Endothelial cell (in vitro differentiated cells): ENCODE measurements around the gene FAM111B. TPM values are rescaled to one million over a fixed set of nuclear protein-coding genes. Genes with fewer than 3 reads are reported as not detected.

Experiments
- DNase-seq: peaks from one replicate; pipeline ENCODE4 v3.0.0; 2021; ENCODE audit warnings: low spot score
- H3K27ac Mint-ChIP-seq: one replicate; pipeline ENCODE4 v1.8.0; 2021; ENCODE audit warnings: mixed read lengths, inconsistent platforms; ENCODE audit not compliant: unreplicated experiment
- H3K27me3 Mint-ChIP-seq: one replicate; pipeline ENCODE4 v1.8.0; 2021; ENCODE audit warnings: mild to moderate bottlenecking, moderate library complexity, mixed read lengths, inconsistent platforms; ENCODE audit not compliant: unreplicated experiment
- H3K36me3 Mint-ChIP-seq: one replicate; pipeline ENCODE4 v1.8.0; 2021; ENCODE audit warnings: mild to moderate bottlenecking, low read depth, mixed read lengths, inconsistent platforms; ENCODE audit not compliant: unreplicated experiment
- H3K4me1 Mint-ChIP-seq: one replicate; pipeline ENCODE4 v1.8.0; 2021; ENCODE audit warnings: mild to moderate bottlenecking, mixed read lengths, inconsistent platforms; ENCODE audit not compliant: unreplicated experiment
- H3K4me3 Mint-ChIP-seq: one replicate; pipeline ENCODE4 v1.8.0; 2021; ENCODE audit warnings: mild to moderate bottlenecking, mixed read lengths, inconsistent platforms; ENCODE audit not compliant: unreplicated experiment
- H3K9me3 Mint-ChIP-seq: one replicate; pipeline ENCODE4 v1.8.0; 2021; ENCODE audit warnings: mixed read lengths, inconsistent platforms; ENCODE audit not compliant: unreplicated experiment
- total RNA-seq: library from RNA; stranded (reverse); fragmentation: NEBNext Ultra II Directional; extraction: Animal tissue kit (Norgen Biotek cat#: 25700); gene quantifications from one replicate; pipeline ENCODE4 v1.2.1, GENCODE V29; 2021; ENCODE audit not compliant: unreplicated experiment
- TF ChIP-seq, protein P1 (sequence below): fragments of 200-600 bp; sonication (generic); IDR thresholded peaks from one replicate; pipeline ENCODE4 v1.5.0; 2021; ENCODE audit warnings: antibody characterized with exemption; ENCODE audit not compliant: unreplicated experiment

The FAM111B gene
- total RNA-seq, 1 donor from 2014 or later: 3.4 TPM

DNA sequence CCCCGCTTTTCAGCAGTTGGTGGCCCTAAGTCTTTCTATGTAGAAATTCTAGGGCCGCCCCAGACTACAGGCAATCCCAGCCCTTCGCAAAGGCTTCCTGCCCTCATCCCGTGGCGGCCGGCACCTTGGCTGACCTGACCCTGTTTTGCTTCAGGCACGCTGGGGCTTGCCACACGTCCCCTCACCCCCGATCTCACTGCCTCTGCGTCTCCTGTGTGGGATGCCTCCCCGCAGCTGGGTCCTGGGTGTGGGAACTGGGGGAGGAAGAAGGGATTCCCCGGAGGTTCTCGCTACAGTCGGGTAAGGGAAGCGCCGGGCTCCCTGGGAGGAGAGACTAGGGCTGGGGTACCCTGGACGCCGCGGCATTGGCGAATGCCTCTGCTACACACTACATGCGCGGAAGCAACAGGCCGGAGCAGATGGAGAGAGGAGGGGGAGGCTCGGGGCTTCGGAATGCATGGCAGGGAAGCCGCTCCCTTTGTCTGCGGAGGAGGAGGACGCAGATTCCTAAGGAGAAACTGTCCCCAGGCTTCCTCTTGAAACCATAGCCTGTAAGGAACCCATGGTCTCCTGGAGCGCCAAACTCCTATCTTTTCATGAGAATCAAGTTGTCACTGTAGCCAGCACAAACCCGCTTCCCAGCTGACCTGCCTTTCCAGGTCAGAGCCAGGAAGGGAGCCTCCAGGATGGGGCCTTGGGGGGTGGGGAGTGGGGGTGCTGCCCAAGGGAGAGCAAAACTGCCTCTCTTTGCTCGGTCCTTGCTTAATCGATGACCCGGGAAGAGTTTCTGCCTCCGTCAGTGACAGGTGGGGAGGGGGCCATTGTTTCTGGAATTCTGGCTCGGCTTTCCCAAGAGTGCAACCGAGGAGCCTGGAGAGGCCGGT is 66.3 kb downstream of the FAM111B start:
- TF ChIP-seq, protein P1, sequence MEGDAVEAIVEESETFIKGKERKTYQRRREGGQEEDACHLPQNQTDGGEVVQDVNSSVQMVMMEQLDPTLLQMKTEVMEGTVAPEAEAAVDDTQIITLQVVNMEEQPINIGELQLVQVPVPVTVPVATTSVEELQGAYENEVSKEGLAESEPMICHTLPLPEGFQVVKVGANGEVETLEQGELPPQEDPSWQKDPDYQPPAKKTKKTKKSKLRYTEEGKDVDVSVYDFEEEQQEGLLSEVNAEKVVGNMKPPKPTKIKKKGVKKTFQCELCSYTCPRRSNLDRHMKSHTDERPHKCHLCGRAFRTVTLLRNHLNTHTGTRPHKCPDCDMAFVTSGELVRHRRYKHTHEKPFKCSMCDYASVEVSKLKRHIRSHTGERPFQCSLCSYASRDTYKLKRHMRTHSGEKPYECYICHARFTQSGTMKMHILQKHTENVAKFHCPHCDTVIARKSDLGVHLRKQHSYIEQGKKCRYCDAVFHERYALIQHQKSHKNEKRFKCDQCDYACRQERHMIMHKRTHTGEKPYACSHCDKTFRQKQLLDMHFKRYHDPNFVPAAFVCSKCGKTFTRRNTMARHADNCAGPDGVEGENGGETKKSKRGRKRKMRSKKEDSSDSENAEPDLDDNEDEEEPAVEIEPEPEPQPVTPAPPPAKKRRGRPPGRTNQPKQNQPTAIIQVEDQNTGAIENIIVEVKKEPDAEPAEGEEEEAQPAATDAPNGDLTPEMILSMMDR: peak; percentile 3
- peak; percentile 58 for DNase-seq

DNA sequence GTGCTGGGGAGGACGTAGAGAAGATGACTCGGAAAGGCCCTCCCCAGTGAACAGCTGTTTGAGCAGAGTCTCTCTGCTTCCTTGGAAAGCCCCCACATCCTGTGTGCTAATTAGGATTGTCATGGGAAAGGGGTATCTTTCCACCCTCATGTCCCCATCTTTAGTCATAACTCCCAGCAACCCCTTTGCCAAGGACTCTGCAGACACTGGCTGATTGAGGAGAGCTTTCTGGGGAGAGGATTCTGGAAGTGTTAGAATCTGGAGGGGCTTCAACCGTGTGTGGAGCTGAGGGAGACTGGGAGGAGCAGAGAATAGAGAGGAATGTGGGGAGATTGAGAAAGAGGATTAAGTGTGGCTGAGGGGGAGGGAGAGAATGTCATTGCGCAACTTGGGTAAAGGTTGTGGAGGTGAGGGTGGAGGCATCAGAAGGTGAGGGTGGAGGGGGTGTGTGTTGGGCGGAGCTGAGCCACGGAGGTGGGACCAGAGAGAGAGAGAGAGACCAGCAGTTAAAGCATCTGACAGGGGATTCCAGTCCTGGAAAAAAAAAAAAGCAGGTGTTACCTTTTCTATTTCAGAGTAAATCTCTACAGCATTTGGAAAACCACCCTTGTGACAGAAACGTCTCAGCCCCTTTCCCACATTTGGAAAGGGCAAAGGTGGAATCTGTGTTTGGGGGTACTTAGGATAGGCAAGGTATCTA is 67.1 kb downstream of the FAM111B start:
- TF ChIP-seq, protein P1: no peak
- Mint-ChIP-seq H3K27me3 (peaks cover 10% of the 10 kb centered on the region), H3K9me3 (no peaks in the 10 kb centered on the region), H3K27ac (peak overlapping the region; percentile 8), H3K36me3 (peaks cover 22% of the 10 kb centered on the region), H3K4me3 (peak overlapping the region; percentile 95), H3K4me1 (peaks cover 23% of the 10 kb centered on the region)
- no peak for DNase-seq

More for the DNA sequence above, 66.3 kb downstream of the FAM111B start:
- Mint-ChIP-seq H3K27me3 (peaks cover 10% of the 10 kb centered on the region), H3K36me3 (peaks cover 14% of the 10 kb centered on the region), H3K9me3 (no peaks in the 10 kb centered on the region), H3K4me1 (peaks cover 23% of the 10 kb centered on the region), H3K27ac (peak overlapping the region; percentile 84), H3K4me3 (peak overlapping the region; percentile 95)

DNA sequence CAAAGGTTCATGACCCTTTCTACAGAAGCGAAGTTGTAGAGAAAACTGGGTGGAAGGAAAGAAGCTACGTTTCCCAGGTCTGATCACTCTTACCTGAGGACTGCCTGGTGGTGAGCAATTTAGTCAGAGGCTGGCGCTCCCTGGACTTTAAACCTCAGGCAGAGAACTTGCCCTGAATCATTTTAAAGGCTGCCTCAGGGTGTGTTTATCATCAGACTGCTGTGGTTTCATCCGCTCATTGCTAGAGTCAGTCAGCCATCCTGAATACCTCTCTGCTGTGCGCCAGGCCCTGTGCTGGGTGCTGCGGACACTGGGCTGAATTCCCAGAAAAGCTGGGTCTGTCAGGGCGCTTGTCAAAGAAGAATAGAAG is 67.6 kb downstream of the FAM111B start:
- H3K27me3 Mint-ChIP-seq: peaks cover 10% of the 10 kb centered on the region
- TF ChIP-seq, protein P1: no peak
- no peak overlapping the region for H3K4me3 Mint-ChIP-seq
- no peaks in the 10 kb centered on the region for H3K9me3 Mint-ChIP-seq
- H3K27ac Mint-ChIP-seq: no peak overlapping the region
- H3K4me1 Mint-ChIP-seq: peaks cover 23% of the 10 kb centered on the region
- no peak for DNase-seq
- H3K36me3 Mint-ChIP-seq: peaks cover 26% of the 10 kb centered on the region

DNA sequence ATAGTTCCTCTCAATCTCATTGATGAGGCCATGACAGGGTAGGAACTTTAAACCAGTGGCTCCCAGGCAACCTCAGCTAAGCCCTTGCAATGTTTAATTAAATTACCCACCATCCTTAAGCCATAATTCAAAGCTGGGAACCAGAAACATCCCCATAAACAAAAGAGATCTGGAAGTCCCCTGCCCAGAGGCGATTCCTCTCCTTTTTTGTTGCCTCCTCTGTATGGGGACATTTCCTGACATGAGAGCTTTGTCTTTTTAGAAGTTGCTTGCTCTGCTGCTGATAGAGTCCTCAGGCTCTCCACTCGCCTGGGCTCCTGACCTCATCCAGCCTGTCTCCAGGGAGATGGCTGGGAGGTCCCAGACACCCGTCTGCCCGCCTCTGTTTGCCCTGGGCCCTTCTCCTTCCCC is 68.1 kb downstream of the FAM111B start:
- no peak overlapping the region for H3K4me3 Mint-ChIP-seq
- H3K9me3 Mint-ChIP-seq: no peaks in the 10 kb centered on the region
- peak overlapping the region; percentile 61 for H3K27ac Mint-ChIP-seq
- TF ChIP-seq, protein P1: no peak
- peaks cover 10% of the 10 kb centered on the region for H3K27me3 Mint-ChIP-seq
- DNase-seq: no peak
- H3K36me3 Mint-ChIP-seq: peaks cover 29% of the 10 kb centered on the region
- H3K4me1 Mint-ChIP-seq: peaks cover 23% of the 10 kb centered on the region
